Measurements from ENCODE around the gene HOXB7.
A peak's percentile ranks its signal among the peaks of the same experiment; 100 is the strongest.

The HOXB7 gene

DNA sequence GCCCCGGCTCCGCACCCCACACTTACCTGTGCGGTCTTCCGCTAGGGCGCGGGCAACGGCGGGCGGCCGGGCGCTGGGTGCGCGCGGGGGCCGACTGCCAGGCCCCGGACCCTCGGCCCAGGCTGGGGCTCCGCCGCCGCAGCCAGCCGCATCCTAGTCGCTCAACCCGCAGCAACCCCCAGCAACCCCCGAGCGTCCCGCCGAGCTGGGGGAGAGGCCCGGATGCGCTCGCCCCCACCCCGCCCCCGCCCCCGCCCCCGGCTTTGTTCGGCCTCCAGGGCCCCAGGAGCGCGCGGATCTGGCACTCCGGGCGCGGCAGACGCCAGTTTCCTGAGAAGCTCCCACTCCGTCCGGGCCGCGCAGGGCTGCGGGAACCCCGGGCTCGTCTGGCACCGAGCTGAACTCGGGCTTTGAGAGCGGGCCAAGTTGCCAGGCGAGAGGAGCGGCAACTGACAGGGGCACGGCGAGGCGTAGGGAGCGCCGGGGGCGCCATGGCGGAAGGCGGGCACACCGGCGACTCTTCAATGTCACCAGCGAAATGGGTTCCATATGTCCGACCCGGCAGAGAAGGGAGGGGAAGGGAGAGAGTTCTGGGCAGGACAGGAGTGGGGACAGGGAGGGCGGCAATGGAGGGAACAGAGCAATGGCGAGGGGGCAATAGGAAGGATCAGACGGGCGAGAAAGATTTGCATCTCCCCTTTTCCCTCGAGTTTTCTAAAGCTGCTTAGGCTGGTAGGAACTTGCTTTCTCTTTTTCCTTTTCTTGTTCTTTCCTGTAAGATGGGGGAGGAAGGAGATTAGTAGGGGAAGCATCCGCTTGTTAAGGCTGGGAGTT lies 46.4 kb downstream of the HOXB7 start:
- DNase-seq = peak; percentile 28

- no peak for DNase-seq
These were observed 47.0 kb downstream of the HOXB7 start for GRCh38 chr17:48563867-48564187.

GRCh38 chr17:48563385-48563838 lies 47.4 kb downstream of the HOXB7 start:
- no peak for DNase-seq

- DNase-seq = no peak
These were observed 47.9 kb downstream of the HOXB7 start for GRCh38 chr17:48562934-48563333.

GRCh38 chr17:48561884-48562810 lies 48.7 kb downstream of the HOXB7 start:
- no peak for DNase-seq

DNA sequence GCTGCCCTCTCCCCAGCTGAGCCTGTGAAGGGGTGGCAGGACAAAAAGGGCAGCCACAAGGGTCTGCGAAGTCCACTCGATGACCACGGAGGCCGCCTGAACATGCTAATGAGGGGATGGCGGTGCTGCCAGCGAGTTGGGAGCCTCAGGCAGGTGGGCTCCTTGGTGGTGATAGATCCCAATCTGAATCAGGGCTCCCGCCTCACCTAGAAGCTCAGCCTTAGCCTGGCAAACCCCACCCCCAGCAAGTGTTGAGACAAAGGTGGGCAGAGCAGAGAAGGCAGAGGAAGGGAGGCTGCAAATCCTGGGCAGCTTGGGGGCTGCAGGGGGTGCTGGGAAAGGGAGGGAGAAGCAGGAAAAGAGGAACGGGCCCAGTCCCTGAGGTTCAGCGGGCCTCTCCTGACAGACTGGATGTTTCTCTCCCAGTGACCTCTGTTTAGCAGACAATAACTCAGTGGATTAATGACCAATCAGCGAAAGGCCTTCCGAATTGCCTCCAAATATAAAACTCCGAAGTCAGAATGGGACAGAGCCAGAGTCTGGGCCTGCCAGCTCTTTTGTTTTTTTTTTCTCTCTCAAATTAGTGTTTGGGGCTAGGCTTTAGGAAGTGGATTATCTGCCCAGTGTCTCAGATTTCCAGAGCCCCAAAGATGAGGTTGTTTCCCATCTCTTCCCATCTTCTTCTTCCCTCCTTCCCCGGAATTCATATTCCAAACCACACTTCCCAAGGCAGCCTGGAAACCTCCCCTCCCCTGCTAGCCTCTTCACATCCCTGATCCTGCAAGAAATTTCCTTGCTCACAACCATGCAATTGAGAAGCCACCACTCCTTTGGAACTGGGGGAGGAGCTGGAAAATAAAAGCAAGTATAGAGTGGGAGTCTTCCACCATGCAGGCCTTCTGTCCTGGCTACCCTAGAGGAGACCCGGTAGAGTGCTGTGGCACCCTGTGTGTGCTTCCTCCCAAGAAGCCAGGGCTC lies 50.7 kb downstream of the HOXB7 start:
- DNase-seq = no peak

DNA sequence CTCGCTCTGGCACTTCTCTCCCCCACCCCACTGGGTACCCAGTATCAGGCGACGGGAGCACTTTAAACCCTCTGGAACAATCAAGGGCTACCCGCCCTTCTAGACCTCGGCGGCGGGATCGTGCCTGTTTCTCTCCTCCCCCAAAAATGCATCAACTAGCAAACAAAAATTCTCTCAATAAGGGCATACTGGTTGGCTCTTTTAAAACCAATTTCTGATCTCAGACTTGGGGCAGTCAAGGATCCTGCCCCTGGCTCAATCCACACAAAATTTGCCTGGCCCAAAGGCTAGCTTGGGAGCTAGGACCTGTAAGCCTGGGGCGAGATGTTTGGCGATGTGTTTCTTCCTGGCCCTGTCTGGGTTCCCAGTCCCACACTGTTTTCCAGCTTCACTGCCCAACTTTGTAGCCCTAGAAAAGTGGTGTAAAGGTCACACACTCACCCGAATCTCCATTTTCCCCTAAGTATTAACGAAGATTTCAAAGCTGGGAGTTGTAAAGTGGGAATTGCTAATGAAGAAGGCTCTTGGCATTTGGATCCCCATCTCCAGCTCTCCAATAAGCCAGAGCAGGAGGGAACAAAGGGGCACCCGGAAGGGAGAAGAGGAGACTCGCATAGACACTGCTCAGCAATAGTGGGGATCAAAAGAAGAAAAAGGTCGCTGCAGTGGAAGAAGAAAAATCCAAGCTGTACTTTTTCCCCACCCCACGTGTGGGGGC lies 51.5 kb downstream of the HOXB7 start:
- no peak for DNase-seq

DNA sequence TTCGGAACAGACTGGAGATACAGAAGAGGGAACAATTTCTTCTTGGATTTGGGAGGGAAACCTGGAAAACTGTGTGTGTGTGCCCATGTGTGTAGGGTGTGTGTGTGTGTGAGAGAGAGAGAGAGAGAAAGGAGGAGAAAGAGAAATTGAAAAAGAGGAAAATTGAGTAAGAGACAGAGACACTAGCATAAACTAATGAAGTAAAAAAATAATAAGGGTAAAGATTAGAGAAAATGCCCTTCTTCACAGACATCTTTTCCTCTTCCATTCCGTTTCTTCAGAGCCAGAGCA lies 52.0 kb downstream of the HOXB7 start:
- no peak for DNase-seq

- no peak for DNase-seq
These were observed 52.6 kb downstream of the HOXB7 start for GRCh38 chr17:48558057-48558830.

Data from COR-L47 (cell line).